Measurements from ENCODE around the gene ROBO3. TPM values are rescaled to one million over a fixed set of nuclear protein-coding genes. Genes with fewer than 3 reads are reported as not detected.

The ROBO3 gene
- total and polyA plus RNA-seq, 3 donors from 2014 or later = 11.8 to 31.6 (median 12.9) TPM

DNA sequence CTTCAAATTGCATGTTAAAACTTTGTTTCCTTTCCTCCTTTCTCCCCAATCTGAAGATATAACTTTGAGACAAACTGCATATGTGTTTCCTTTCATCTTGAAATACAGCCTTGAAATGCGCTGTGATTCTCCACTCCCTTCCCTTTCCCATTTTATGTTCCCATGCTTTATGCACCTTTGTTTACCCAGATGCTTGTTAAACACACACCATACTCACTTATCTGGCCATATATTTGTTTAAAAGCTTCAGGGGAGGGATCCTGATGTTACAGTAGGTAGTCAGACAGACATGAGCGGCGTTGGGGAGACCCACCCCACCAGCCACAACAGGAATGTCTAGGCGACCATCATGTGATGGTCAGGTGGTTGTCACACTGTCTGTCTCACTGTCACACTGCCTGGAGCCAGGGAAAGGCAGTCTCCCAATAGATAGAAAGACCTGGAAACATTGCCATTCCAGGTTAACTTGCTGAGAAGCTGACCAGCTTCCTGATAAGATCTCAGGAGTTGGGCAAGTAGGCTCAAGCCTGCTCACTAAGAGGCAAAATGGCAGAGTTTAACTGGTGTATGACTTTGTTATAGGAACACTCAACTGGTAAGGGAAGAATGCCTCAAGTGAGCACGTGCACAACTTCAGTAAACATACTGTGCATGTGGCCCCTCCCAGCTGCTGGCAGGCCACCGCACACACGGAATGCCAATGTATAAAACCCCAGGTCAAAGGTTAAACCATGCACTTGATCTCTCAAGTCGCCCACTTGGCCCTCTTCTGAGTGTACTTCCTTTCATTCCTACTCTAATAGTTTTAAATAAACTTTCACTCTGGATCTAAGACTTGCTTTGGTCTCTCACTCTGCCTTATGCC lies 41.5 kb upstream of the ROBO3 start:
- H3K36me3 ChIP-seq (ENCODE audit: low read depth, missing control alignments) = no peaks in the 10 kb centered on the region
- no peak for TF ChIP-seq POLR2A (IDR thresholded peaks at IDR 0.05)
- TF ChIP-seq, protein P1, sequence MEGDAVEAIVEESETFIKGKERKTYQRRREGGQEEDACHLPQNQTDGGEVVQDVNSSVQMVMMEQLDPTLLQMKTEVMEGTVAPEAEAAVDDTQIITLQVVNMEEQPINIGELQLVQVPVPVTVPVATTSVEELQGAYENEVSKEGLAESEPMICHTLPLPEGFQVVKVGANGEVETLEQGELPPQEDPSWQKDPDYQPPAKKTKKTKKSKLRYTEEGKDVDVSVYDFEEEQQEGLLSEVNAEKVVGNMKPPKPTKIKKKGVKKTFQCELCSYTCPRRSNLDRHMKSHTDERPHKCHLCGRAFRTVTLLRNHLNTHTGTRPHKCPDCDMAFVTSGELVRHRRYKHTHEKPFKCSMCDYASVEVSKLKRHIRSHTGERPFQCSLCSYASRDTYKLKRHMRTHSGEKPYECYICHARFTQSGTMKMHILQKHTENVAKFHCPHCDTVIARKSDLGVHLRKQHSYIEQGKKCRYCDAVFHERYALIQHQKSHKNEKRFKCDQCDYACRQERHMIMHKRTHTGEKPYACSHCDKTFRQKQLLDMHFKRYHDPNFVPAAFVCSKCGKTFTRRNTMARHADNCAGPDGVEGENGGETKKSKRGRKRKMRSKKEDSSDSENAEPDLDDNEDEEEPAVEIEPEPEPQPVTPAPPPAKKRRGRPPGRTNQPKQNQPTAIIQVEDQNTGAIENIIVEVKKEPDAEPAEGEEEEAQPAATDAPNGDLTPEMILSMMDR (IDR thresholded peaks at IDR 0.05) = no peak
- no peaks in the 10 kb centered on the region for H3K9me3 ChIP-seq
- H3K4me1 ChIP-seq = no peaks in the 10 kb centered on the region
- H3K27me3 ChIP-seq = no peaks in the 10 kb centered on the region
- intact Hi-C loops (cut with DNase I; ENCODE audit: low total_unique reads) = no loop called here
- no peak overlapping the region for H3K4me3 ChIP-seq
- H3K27ac ChIP-seq = no peak overlapping the region
- no peak for DNase-seq
- WGBS, 2 donors = 78 to 82% methylated on average over 8 of the region's 8 CpGs

DNA sequence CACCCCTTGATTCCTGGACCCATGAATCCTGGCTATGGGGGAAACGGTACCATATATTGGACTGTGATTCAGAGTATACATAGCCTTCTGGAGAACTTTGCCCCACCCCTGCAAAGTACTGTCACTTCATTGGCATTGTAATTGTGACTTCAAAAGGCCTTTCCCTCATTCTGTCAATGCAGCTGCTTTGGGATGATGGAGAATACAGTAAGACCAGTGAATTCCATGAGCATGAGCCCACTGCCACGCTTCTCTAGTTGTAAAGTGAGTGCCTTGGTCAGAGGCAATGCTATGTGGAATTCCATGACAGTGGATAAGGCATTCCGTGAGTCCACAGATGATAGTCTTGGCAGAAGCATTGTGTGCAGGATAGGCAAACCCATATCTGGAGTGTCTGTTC lies 39.4 kb upstream of the ROBO3 start:
- TF ChIP-seq, protein P1 (IDR thresholded peaks at IDR 0.05) = no peak
- no peak for TF ChIP-seq POLR2A (IDR thresholded peaks at IDR 0.05)
- WGBS, 2 donors = 84 to 91% methylated on average over 3 of the region's 3 CpGs
- Histone ChIP-seq H3K27me3 (no peaks in the 10 kb centered on the region), H3K36me3 (ENCODE audit: low read depth, missing control alignments) (no peaks in the 10 kb centered on the region), H3K4me3 (no peak overlapping the region), H3K4me1 (no peaks in the 10 kb centered on the region), H3K9me3 (no peaks in the 10 kb centered on the region), H3K27ac (no peak overlapping the region)
- intact Hi-C loops (cut with DNase I; ENCODE audit: low total_unique reads) = no loop called here
- no peak for DNase-seq

- no peaks in the 10 kb centered on the region for H3K4me1 ChIP-seq
- H3K27me3 ChIP-seq = no peaks in the 10 kb centered on the region
- H3K36me3 ChIP-seq (ENCODE audit: low read depth, missing control alignments) = no peaks in the 10 kb centered on the region
- TF ChIP-seq POLR2A (IDR thresholded peaks at IDR 0.05) = no peak
- TF ChIP-seq, protein P1 (IDR thresholded peaks at IDR 0.05) = no peak
- no peak overlapping the region for H3K4me3 ChIP-seq
- intact Hi-C loops (cut with DNase I; ENCODE audit: low total_unique reads) = loop anchor here (10.0 kb wide), 1 partner anchor 65 kb away; the partner anchor contains the start of gene ESAM
- H3K9me3 ChIP-seq = no peaks in the 10 kb centered on the region
- WGBS, 2 donors = 82 to 85% methylated on average over 3 of the region's 3 CpGs
- no peak overlapping the region for H3K27ac ChIP-seq
- DNase-seq = no peak
These were observed 35.2 kb upstream of the ROBO3 start for GRCh38 chr11:124829986-124830385.

DNA sequence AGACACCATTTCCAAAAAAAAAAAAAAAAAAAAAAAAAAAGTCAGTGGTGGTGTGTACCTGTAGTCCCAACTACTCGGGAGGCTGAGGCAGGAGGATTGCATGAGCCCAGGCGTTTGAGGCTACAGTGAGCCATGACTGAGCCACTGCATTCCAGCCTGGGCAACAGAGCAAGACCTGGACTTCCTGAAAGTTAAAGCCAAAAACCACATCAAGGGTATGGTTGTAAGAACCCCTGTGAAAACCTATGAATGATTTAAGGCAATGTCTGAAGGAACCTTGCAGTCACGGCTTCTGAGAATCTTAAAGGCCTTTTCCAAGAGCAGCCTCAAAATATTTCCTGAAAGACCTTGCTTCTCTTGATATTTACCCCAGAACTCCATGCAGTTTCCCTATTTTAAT lies 34.5 kb upstream of the ROBO3 start:
- 90 to 92% methylated on average over 3 of the region's 3 CpGs for WGBS, 2 donors
- TF ChIP-seq, protein P1 (IDR thresholded peaks at IDR 0.05) = no peak
- no peak for TF ChIP-seq POLR2A (IDR thresholded peaks at IDR 0.05)
- Histone ChIP-seq H3K9me3 (no peaks in the 10 kb centered on the region), H3K4me3 (no peak overlapping the region), H3K27me3 (no peaks in the 10 kb centered on the region), H3K27ac (no peak overlapping the region), H3K4me1 (no peaks in the 10 kb centered on the region), H3K36me3 (ENCODE audit: low read depth, missing control alignments) (no peaks in the 10 kb centered on the region)
- intact Hi-C loops (cut with DNase I; ENCODE audit: low total_unique reads) = loop anchor here (10.0 kb wide), 1 partner anchor 66 kb away; the partner anchor contains the start of gene ESAM
- DNase-seq = no peak
